Right ventricle myocardium inferior (tissue), 1 donor: Measurements from ENCODE around the gene ROR1. TPM values are rescaled to one million over a fixed set of nuclear protein-coding genes. Genes with fewer than 3 reads are reported as not detected.

ENCODE experiments used
- ATAC-seq: fragments of 200-7000 bp; cut with Tn5 transposase; one replicate; pipeline ENCODE4 v1.9.1; 2020; ENCODE audit warnings: mild to moderate bottlenecking, moderate library complexity
- DNase-seq: peaks from one replicate; pipeline ENCODE4 v3.0.0; 2021; ENCODE audit errors: missing footprints
- intact Hi-C: fragments of 100-400 bp; cut with DNase I; formaldehyde crosslinking; loops from one replicate; pipeline ENCODE4 v1.11.0; 2022
- total RNA-seq: library from RNA; stranded (reverse); fragmentation: NEBNext Ultra II Directional; extraction: Animal tissue kit (Norgen Biotek cat#: 25700); gene quantifications from one replicate; pipeline ENCODE4 v1.2.1, GENCODE V29; 2021
- donor health status: DM: no; HTN: yes; CAD: no; lungs with severe emphysema.

Gene ROR1
- total RNA-seq, 1 donor from 2014 or later: 8.4 TPM

GRCh38 chr1:63931468-63931867 is 157.7 kb downstream of the ROR1 start:
- DNase-seq (no peak), ATAC-seq (no peak)
- intact Hi-C loops: no loop called here

GRCh38 chr1:63934697-63935096 is 160.9 kb downstream of the ROR1 start:
- intact Hi-C loops: loop anchor here (5.0 kb wide), 1 partner anchor 198 kb away; no protein-coding TSS in a partner anchor
- ATAC-seq: no peak
- DNase-seq: no peak

DNA sequence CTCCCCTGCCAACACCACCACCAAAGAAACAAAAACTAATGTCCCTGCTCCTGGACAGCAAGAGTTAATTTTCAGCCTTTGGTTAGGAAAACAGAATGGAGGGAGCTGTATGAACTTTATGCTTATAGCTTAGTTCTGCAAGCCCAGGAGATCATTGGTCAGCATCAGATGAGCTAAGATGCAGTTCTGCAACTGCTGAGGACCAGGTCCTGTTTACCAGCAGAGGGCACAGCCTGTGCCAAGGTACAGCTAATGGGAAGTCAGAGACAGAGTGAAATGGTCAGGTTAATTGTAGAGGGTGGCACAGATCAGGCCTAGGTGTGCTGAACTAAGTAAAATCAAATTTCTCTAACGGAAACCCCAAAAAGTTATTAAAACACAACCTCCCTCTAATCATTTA is 161.3 kb downstream of the ROR1 start:
- ATAC-seq: peak; percentile 78
- intact Hi-C loops: loop anchor here (5.0 kb wide), 1 partner anchor 197 kb away; no protein-coding TSS in a partner anchor
- DNase-seq: no peak

DNA sequence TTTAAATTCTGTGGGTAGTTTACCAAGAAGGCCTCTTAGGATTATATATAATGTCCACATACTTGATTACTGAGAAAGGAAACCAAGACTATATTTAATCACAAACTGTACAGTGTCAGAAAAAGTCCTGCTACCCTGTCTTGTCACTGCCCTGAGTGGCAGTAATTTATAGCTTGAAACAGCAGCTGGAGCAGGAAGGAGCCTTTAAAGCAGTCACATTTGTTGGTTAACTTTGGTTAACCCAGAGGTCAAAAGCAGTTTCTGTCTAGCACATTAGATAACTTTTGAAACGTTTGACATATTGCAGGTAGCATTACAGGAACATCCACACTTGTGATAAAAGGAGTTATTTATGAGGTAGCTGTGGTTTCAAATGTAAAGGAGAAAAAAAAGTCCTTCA is 161.7 kb downstream of the ROR1 start:
- DNase-seq: no peak
- ATAC-seq: no peak
- intact Hi-C loops: loop anchor here (5.0 kb wide), 1 partner anchor 197 kb away; no protein-coding TSS in a partner anchor

DNA sequence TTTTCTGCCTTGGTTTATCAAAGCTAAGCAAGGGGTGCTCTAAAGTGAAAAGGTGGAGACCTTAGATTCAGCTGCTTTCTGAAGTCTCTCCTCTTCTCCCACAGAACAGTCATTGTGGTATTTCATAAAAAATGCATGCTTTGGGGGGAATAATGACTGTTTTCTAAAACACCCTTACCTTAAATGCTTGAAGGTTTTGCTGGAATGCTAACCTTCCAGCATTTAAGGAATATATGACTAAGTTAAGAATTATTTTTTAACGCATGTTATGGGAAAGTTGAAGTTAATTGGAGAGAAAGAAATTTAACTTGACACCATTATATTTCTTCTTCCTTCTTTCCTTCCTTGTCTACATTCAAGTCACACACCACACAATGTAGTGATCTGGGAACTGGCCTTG is 162.5 kb downstream of the ROR1 start:
- ATAC-seq (no peak), DNase-seq (no peak)
- intact Hi-C loops: loop anchor here (5.0 kb wide), 1 partner anchor 196 kb away; no protein-coding TSS in a partner anchor

DNA sequence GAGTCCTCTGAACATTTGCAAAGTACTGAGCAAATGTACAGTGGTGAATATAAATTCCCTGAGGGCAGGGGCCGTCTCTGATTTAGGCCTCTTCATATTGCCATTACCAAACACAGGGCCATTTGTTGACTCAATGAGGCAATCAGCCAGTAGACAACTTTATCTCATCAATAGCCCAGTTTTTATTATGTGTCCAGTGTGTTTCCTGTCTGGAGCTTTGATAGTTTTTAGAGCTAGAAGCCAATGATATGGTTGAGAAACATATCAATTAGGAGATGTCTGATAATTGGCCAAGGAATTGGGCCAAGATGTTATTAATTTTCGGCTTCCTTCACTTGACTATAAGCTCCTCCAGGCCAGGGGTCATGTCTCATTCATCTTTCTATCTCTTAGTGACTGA is 163.0 kb downstream of the ROR1 start:
- DNase-seq (no peak), ATAC-seq (no peak)
- intact Hi-C loops: loop anchor here (5.0 kb wide), 1 partner anchor 196 kb away; no protein-coding TSS in a partner anchor

- no peak for ATAC-seq
- intact Hi-C loops: loop anchor here (5.0 kb wide), 1 partner anchor 195 kb away; no protein-coding TSS in a partner anchor
- no peak for DNase-seq
Measured at GRCh38 chr1:63937461-63938022, 163.7 kb downstream of the ROR1 start.

DNA sequence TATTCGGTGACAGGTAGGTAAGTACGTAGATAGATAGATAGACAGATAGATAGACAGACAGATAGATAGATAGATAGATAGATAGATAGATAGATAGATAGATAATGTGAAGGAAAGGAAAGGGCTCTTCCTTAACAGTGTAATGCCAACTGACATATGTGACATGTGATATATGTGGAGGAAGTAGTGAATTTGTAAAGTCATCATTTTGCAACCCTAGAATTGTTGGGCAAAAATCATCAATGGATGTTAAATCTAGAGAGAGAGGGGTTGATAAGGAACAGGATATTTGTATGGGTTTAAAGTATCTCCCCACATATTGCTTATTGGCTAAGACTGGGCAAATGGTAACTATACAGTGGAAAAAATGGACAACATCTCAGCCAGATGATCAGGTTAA is 166.6 kb downstream of the ROR1 start:
- no peak for DNase-seq
- intact Hi-C loops: no loop called here
- no peak for ATAC-seq

DNA sequence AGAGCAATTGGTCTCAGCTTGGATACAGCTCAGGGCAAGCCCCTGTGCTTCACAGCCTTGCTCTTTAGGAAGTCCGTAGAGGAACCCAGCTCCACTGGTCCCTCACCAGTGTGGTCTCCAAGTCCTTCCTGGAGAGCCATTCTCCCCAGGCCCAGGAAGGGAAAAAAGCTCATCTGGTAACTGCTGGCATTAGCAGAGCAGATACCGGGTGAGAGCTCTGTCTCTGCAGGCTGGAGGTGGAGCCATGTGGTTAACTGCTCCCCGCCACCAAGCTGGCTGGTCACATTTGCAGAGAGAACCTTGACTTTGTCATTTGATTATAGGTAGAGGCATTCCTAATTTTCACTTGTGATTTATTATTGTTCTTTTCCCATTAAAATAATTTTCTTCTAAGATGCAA is 169.6 kb downstream of the ROR1 start:
- intact Hi-C loops: no loop called here
- no peak for DNase-seq
- no peak for ATAC-seq

DNA sequence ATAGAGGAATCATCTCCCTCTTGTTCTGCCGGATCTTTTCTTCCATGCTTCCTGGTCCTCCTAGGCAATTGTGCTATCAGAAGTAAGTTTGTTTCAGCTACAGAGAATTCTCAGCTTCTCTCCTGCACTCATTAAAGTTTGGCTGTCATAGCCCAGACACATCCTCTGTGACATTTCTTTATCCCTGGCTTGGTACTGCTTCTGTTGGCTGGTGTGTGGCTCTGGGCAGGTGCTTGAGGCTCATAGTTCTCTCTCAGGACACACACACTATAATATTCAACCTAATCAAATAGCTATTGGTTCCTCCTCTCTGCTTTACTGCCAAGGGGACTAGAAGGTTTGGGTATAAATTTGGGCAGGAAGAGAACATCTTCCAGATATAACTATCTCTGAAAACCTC is 172.1 kb downstream of the ROR1 start:
- ATAC-seq: no peak
- intact Hi-C loops: no loop called here
- DNase-seq: no peak

DNA sequence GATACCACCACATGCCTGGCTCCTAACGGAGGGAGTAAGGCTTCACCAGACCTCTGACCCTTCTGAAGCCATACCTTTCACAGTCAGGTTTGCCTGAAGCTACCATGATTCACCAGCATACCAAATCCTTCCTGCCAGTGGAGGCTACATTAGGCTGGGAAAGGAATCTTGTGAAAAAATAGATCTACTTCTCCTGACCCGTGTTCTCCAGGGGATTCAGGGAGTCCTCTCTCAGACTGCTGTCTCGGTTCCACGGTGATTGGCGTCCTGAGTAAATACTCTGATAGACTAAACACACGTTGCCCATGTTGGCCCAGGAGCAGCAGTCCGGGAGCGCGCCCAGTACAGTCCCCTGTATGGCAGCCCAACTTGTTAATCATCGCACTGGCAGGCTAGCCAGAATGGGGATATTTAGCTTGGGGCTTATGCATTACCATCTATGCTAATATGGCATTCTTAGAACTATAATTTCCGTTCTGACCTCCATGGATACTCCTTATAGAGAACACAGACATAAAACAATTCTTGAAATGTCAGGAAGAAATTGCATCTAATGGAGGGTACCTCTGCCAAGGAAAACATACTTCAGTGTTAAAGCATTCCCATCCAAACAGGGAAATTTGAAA is 173.2 kb downstream of the ROR1 start:
- ATAC-seq (peak; percentile 66), DNase-seq (no peak)
- intact Hi-C loops: no loop called here

DNA sequence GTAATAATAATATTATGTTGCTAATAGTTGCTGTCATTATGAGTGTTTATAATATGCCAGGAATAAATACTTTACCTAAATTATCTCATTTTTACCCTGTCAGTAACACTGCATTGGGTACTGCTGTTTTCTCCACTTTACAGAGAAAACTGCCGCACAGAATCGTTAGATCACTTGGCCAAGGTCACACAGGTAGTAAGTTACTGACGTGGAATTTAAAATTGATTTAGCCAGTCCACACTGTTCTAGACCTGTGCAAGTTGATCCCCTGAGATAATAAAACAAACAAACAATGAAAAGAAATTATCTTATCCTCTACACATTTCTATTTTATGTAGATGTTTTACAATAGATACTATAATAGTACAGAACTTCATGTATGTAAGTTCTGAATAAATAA is 174.1 kb downstream of the ROR1 start:
- intact Hi-C loops: no loop called here
- DNase-seq: no peak
- no peak for ATAC-seq

- ATAC-seq (peak; percentile 46), DNase-seq (no peak)
- intact Hi-C loops: no loop called here
Measured at GRCh38 chr1:63950023-63950422, 176.2 kb downstream of the ROR1 start.

- intact Hi-C loops: no loop called here
- ATAC-seq (no peak), DNase-seq (no peak)
Measured at GRCh38 chr1:63951059-63951946, 177.5 kb downstream of the ROR1 start.

DNA sequence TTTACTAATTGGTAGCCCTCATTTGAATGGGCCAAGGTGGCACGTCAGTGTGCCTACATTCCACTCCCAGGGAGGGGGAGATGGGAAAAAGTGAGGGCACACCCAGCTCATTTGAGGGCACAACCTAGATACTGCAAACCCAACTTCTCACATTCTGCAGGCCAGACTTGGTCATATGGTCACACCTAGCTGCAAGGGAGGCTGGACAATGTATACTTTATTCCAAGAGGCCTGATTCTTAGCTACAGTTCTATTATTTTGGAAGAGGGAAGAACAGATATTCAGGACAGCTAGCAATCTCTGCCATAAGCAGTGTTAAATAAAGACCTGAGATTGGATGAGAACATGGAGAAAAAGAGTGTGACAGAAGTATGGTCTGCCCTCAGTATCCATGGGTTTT is 180.4 kb downstream of the ROR1 start:
- DNase-seq (no peak), ATAC-seq (no peak)
- intact Hi-C loops: no loop called here

DNA sequence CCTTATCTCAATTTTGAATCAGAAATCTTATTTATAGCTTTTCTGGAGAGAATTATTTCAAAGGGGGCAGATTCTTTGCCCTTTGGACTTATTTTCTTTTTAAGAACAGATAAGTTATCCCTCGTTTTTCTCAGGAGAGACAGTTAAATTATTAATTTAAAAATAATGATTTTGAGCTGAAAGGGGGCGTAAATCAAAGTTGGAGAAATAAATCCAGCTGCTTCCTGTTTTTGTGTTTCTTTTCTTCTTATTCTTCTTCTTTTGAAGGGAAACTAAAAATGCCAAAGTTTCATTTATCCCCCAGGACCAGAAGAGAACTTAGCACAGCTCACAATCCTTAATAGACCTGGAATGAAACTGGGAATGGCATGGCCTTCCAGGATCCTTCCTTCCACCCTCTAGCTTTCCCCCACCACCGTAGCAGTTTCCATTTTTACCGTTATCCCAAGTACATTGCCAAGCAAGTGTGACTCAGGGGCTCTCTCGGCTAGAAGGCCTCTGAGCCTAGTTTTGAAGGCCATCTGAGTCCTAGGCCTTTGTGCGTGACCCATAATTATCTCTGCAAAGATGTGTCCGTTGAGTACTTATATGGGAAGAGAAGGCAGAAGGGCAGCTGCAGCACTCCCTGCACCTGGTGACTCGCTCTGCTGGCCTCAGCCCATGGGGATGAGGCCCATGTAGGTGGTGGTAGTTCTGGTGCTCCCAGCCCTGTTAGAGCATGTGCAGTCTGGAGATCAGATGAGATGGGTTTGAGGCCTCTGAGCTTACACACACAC is 181.7 kb downstream of the ROR1 start:
- intact Hi-C loops: no loop called here
- ATAC-seq (no peak), DNase-seq (no peak)

DNA sequence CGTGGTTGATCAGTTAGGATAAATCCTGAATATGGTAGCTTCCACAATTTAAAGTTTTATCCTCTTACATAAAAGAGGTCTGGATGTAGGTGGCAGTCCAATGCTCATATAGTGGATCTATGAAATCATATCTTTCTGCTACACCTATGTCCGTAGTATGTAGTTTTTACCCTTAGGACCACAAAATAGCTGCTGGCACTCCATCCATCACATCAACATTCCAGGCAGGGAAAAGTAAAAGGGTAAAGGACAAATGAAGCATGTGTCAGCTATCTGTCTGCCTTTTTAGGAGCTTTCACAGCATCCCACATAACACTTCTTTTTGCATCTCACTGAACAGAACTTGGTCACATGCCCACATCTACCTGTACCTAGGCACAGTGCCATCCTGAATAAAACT is 184.7 kb downstream of the ROR1 start:
- no peak for ATAC-seq
- intact Hi-C loops: no loop called here
- DNase-seq: no peak

GRCh38 chr1:63960326-63960725 is 186.5 kb downstream of the ROR1 start:
- ATAC-seq (no peak), DNase-seq (no peak)
- intact Hi-C loops: no loop called here

GRCh38 chr1:63966016-63966415 is 192.2 kb downstream of the ROR1 start:
- no peak for ATAC-seq
- intact Hi-C loops: no loop called here
- DNase-seq: no peak
